Omental fat pad (tissue), 4 donors: ENCODE results near the gene CSNK1G2. TPM values are rescaled to one million over a fixed set of nuclear protein-coding genes. Genes with fewer than 3 reads are reported as not detected.

ENCODE experiments used
- ATAC-seq: fragments of 150-250 bp; one replicate; pipeline ENCODE4 v1.9.1; 2016; ENCODE audit warnings: mild to moderate bottlenecking, moderate library complexity; ENCODE audit not compliant: low FRiP score
- DNase-seq: peaks from one replicate; pipeline ENCODE4 v3.0.0-alpha.2; 2019; ENCODE audit warnings: low spot score
- CTCF ChIP-seq, 3 donors: fragments of 450-650 bp; IDR thresholded peaks; one replicate each; pipeline ENCODE4 v1.5.1; 2016 to 2017; ENCODE audit warnings: antibody characterized with exemption in 3 of 3, mild to moderate bottlenecking in 3 of 3, moderate library complexity in 2 of 3
- total RNA-seq, 4 donors: library from RNA; depleted of rRNA; stranded (reverse); fragments of >200 nt; gene quantifications; one replicate each; pipeline ENCODE4 v1.1.0, GENCODE V29; 2016

The CSNK1G2 gene
- total RNA-seq, 4 donors from 2014 or later: 49.3 to 76.6 (median 52.3) TPM

DNA sequence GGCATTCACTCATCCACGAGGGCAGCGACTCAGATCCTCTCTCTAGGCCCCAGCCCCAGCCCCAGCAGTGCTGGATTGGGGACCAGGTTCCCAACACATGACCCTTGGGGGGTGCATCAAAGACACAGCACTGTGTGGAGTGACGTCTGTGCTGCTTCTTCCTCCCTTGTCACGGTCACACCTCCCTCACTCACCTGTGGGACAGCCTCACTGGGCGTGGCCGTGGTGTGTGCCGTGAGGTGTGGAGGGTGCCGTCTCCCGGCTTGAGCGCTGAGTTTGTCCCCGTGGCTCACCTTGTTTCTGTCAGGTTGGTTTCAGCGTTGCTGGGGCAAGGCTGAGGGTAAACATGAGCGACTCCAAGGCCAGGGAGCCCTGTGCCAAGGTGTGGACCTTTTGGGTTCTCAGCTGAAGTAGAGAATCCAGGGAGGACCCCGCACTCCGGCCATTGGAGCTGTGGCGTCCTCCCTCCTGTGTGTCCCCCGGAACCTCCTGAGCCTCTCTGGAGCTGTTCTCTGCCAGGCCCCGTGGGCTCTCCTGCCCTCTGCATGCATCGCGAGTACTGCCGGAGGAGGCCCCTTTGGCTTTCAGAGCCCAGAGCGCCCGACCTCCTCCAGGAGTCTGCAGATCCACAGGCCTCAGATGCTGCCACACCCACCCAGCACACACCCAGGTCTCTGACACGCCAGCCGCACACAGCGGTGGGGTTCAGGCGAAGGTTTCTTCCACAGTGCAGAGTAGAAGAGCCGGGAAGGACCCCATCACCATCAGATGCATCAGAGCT lies 33.6 kb downstream of the CSNK1G2 start:
- no peak for TF ChIP-seq CTCF (IDR thresholded peaks at IDR 0.05)
- DNase-seq (no peak), ATAC-seq (no peak)

DNA sequence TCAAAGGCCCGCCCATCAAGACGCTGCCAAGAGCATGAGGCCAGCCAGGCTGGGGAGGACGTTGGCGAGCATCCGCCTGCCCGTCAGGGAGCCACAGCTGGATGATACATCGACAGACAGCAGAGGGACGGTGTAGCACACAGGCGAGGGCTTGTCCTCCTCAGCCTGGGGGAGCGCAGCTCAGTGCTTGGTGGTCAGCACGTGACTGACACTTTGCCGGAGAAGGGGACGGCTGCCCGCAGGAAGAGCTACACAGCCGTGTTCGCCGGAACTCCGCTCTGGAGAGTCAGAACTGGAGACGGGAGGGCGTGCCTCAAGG lies 34.1 kb downstream of the CSNK1G2 start:
- no peak for DNase-seq
- ATAC-seq: no peak
- TF ChIP-seq CTCF (IDR thresholded peaks at IDR 0.05): no peak

DNA sequence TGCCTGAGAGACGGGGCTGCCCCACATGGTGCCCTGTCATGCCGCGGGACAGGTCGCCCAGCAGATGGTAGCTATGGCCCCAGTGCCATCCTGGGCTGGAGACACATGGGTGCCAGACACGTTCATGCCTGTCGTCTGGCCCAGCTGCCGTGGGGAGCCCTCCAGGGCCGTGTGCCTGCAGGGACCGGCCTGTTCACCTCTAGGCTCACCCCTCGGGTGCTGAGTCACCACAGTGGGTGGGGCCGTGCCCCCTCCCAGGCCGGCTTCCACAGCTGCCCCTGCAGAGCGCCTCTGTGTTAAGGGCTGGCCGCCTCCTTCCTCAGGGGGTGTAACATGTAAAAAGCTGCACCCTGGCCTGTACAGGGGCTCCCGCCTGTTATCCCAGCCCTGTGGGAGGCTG lies 36.1 kb downstream of the CSNK1G2 start:
- ATAC-seq (peak; percentile 17), DNase-seq (no peak)
- no peak for TF ChIP-seq CTCF (IDR thresholded peaks at IDR 0.05)

GRCh38 chr19:1978346-1978894 lies 37.4 kb downstream of the CSNK1G2 start:
- no peak for ATAC-seq
- TF ChIP-seq CTCF (IDR thresholded peaks at IDR 0.05): no peak
- no peak for DNase-seq

DNA sequence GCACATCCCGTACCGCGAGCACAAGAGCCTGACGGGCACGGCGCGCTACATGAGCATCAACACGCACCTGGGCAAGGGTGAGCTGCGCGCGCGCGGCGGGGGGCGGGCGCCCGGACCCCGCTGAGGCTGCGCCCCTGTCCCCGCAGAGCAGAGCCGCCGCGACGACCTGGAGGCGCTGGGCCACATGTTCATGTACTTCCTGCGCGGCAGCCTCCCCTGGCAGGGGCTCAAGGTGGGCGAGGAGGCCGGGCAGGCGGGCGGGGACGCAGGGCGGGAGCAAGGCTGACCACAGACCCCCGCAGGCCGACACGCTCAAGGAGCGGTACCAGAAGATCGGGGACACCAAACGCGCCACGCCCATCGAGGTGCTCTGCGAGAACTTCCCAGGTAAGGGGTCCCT lies 38.0 kb downstream of the CSNK1G2 start:
- TF ChIP-seq CTCF (IDR thresholded peaks at IDR 0.05): no peak
- ATAC-seq: no peak
- no peak for DNase-seq

DNA sequence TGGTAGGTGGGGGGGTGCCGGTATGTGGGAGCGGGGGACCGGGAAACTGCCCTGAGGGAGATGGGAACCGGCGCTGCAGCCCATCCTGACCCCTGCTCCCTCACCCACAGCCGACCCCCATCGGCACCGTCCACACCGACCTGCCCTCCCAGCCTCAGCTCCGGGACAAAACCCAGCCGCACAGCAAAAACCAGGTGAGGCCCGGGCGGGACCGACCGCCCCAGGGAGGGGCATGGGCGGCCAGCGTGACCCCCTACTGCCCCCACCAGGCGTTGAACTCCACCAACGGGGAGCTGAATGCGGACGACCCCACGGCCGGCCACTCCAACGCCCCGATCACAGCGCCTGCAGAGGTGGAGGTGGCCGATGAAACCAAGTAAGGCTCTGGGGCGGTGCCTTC lies 38.7 kb downstream of the CSNK1G2 start:
- no peak for DNase-seq

More for the DNA sequence above, 38.7 kb downstream of the CSNK1G2 start:
- ATAC-seq: no peak
- no peak for TF ChIP-seq CTCF (IDR thresholded peaks at IDR 0.05)
